HG02588 (cell line): ENCODE results near the gene AFAP1.
"Not testable (repeated sequence)": the region's sequence is repeated elsewhere in the genome, so short reads cannot be mapped to it uniquely, and the experiment has no call there.

ENCODE experiments used
- ATAC-seq: cut with Tn5 transposase; IDR thresholded peaks from one replicate; pipeline ENCODE4 v1.9.1; 2021; ENCODE audit warnings: mild to moderate bottlenecking, moderate library complexity; ENCODE audit not compliant: unreplicated experiment

AFAP1 gene

DNA sequence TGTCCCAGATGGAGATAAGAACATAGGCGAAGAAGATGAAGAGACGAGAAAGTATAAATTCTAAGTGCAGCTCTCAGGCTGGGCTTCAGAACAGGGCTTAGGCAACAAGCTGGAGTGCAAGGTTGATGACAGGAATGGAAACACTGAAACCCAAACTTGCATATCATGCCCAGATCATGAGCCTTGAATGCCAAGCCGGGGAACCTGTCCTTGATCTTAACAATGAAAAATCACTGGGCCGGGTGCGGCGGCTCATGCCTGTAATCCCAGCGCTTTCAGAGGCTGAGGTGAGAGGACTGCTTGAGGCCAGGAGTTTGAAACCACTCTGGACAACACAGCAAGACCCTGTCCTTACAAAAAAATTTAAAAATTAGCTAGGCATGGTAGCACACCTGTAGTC is 17.2 kb downstream of the AFAP1 start:
- ATAC-seq: no peak

DNA sequence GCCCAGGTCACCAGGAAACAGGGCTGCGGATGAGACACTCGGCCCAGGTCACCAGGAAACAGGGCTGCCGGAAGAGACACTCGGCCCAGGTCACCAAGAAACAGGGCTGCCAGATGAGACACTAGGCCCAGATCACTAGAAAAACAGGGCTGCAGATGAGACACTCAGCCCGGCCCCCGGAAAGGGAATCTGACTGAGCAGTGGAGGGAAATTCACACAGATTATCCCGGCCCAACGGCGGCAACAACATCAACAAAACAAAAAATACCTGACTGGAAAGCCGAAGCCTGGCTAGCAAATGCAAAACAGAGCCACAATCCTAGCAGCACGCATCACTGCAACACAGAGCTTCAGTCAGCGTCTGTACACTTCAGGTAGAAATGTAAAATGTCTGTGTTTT is 20.7 kb downstream of the AFAP1 start:
- ATAC-seq: no peak

DNA sequence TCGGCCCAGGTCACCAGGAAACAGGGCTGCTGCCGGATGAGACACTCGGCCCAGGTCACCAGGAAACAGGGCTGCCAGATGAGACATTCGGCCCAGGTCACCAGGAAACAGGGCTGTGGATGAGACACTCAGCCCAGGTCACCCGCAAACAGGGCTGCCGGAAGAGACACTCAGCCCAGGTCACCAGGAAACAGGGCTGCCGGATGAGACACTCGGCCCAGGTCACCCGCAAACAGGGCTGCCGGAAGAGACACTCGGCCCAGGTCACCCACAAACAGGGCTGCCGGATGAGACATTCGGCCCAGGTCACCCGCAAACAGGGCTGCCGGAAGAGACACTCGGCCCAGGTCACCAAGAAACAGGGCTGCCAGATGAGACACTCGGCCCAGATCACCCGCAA is 21.5 kb downstream of the AFAP1 start:
- not testable (repeated sequence) for ATAC-seq

DNA sequence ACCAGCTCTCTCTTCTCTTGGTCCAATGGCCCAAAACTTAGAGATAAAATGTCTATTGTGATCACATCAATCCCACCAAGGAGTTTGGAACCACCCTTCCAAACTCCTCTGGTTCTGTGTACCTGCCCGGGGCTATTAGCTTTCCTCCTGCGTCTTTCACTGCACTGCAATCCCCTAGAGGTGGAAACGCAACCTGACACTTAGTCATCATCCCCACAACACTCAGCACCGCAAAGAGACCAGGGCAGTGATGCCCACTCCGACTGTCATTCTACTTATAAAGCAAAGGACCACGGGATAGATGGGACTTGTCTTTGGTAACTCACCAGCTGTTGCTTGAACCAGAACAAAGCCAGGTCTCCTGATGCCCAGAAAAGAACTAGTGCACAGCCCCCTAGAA is 22.0 kb downstream of the AFAP1 start:
- no peak for ATAC-seq

DNA sequence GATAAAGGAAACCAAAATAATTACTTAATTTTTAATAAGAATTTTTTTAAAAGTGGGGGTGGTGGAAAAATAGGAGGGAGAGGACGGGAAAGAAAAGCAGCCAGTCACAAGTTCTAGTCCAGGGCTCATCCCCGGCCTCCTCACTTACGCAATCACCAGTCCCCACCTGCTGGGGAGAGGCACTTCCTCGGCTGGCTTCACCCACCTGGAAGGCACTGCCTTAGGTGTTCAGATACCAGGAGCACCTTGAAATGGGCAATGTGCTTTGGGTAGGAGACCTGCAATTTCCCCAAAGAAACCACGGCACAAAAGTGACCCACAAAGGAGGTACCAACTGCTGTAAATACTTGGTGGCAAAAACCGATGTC is 23.8 kb downstream of the AFAP1 start:
- ATAC-seq: no peak

DNA sequence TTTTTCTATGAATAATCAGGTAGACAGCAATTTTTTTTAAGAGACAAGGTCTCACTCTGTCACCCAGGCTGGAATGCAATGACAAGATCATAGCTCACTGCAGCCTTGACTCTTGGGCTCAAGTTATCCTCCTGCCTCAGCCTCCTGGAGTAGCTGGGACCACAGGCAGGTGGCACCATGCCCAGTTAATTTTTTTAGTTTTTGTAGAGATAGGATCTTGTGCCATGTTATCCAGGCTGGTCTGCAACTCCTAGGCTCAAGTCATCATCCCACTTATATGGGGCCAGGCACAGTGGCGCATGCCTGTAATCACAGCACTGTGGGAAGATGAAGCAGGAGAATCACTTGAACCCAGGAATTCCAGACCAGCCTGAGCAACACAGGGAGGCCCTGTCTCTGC is 26.8 kb downstream of the AFAP1 start:
- ATAC-seq: no peak

DNA sequence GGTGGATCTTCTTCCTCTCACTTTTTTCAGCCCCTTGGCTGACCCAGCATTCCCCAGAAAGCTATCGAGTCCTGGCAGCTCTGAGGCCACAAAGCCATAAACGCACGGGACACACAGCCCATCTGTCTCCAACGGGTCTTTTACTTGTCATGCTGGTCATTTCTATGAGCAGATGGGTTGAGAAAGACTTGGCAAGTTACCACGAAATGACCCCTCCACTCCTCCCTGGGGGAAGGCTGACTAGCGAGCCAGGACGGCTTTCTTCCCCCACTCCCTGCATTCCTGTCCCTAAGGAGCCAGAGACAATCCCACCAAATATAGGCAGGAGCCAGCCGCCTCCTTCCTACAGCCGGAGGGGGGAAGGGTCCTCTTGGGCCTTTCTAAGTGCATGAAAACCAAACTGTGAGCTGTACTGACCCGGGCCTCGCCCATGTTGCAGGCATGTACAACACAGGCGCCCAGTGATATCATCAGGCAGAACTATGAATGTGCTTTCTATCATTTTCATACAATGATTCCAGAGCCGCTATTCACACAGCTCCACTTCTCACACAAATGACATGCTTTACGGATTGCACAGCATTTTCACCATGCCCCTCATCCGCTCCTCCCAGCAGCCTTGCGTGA is 28.6 kb downstream of the AFAP1 start:
- ATAC-seq: no peak

DNA sequence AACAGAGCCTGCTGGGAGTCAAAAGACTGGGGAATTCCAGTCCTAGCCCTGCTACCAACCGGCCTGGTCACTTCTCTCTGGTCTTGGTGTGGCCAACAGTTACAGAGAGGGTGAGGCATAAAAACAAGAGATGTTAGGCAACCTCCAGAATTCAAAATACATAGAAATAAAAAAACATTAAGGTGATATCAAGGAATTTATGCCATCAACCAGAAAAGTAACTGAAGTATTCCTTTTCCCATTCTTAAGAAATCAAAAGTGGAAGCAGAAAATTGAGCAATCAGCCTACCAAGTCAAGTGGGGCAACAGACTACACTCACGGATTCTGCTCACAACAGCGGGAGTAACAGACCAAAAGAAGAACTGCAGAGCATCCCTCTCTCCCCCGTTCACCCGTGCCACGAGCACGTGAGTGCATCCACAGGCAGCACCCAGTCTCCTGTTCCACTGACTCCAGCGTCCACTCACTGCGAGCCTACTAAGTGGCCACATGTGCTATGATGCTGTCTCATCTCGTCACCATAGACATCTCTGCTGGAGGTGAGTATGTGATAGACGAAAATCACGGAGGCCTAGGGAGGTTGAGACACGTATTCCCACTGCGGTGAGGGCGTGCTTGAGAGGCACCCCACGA is 29.3 kb downstream of the AFAP1 start:
- ATAC-seq: no peak

DNA sequence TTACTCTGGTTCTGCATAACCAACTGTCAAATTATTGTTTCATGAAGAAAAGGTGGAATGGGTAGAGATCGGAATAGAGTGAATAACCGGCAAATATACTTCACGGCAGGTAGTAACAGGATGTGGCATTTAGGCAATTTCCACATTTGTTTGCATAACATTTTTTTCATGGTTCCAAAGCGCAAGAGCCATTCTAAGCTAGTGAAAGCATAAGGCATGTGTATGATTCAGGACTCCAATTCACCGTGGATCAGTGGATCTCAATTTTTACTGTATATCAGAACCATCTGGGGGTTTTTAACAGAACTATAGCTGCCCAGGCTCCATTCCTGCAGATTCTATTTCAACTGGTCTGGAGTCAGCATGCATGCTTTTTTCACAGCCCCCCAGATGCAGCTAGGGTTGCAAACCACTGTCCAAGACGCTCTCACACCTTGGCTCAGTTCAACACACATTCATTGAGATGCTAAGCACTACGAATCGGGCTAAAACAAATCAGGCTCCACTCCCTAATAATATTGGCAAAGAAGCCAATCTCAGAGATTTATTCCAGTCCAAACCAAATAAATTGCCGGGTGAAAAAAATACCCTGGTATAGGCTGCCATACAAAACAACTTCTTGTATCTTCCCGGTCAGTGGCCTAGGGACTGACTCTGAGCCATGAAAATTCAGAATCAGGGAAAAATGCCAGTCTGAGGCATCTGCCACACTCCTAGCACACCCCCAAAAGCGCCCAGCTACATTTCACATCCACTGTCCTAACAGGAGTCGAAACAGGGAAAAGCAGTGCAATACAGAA is 30.0 kb downstream of the AFAP1 start:
- ATAC-seq: no peak

DNA sequence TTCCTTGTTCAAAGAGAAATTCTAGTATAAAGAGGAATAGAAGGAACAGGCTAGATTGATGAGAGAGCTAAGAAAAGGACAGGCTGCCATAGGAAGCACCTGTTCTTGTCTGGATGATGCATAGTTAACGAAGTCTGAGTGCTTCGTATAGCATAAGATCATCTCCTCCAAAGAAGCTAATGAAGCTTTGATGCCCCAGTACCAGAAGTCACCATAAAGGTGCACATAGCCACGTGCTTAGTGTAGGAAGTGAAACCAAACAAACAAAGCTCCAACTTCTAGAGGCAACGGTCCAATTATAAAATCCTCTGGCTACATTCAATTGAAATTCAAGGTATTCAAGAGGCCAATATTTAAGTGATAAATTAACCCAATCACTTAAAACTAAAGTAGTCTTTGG is 31.0 kb downstream of the AFAP1 start:
- ATAC-seq: no peak

DNA sequence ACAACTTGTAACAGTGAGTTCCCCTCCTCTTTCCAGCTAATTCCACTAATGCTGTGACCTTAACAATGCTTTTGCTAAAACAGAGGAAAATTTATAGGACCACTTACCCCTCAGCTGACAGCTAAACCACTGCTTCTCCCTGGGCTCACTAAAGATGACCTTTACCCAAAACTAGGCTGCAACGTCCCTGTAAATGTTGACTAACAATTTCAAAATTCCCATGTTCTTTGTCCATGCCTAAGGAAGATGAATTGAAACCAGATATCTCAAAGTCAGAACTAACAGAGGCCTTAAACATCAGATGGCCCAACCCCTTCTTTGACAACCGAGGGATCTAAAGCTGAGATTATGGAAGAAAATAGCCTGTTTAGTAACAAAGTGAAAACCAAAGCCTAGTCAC is 32.5 kb downstream of the AFAP1 start:
- ATAC-seq: no peak

DNA sequence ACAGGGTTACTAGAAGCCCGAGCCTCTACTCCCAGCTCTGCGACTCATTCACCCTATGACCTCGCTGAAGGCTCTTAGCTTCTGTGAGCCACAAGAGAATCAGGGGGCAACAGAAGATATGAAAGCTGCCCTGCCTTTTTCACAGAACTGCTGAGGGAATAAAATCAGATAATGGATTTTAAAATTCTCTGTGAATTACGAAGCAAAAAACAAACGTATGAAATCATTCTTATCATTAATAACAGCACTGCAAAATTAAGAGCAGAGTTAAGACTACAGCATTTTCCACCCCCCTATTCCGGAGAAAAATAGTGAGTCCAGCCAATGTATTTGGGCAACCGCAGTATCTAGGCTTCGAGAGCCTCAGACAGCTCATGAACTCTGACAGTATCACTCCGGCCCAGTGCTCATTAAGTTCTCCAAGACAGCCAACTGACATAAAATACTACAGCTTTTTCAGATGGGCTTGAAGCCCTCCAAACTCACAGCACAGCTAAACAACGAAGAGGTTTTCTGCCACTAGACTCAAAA is 33.4 kb downstream of the AFAP1 start:
- ATAC-seq: no peak

DNA sequence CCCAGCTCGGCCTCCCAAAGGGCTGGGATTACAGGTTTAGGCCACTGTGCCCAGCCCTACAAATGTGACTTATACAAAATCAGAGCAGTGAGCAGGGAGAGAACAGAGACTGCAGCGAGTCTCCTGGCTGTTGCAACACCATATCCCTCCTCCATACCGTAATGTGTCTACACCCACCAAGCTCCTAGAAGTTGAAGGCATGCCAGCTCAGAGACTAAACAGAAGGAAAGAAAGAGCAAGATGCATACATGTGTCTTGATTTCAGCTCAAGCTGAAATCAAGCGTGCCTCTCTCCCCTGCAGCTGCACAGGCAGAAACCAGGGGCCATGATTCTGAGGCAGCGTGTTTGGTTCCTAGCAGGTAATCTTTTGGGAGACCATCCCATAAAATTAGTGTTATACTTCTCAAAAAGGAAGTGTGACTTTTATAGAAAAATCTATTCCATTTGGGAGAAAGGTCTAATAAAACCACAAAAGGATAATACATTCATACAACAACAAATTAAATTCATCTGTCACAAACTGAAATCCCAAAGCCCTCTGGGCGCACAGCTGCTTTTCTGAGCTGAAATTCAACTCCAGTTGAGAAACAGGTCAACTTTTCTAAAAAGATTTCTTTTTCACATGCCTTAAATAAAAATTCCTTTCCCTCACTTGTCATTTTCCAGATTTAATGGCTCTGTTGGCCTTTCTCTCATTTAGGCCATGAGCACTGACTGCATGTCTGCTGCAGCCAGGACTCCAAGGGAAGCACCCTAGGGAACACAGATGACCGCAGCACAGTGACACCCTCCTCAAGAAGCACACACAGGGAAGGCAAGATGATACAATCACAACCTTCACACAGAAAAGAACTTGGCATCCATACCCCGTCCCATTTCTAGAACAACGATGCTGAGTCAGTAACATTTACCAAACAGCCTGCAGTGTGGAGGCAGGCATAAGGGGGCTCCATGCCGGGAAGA is 34.4 kb downstream of the AFAP1 start:
- ATAC-seq: no peak

DNA sequence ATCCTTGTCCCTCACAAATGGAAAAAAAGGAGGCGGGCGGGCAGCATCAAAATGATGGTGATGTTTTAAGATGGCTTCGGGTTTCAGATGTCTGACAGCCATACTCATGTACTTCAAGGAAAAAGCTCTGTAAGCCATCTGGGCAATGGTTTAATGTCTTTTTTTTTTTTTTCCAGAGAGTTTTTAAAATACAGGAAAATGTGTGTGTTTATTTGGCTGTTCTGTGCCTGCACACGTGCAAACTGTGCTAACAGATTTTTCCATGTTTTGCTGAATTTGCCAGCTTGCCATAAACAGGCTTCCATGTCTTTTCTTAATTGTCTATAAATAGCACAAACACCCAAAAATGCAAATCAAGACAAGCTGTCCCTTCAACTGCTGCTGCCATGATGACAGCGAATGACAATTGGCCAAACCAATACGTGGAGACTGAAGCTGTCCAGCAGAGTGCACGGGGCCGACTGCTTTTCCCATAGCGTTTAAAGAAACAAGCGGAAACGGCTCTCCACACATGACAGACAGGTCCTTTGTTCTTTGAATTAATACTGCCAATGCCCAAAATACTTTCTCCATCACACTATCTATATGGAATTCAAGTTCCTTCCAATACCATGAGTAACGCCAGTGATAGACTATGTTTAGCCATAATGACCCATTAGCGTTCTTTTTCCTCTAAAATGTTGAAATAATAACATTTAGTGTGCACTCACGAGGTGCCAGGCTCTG is 35.7 kb downstream of the AFAP1 start:
- no peak for ATAC-seq

DNA sequence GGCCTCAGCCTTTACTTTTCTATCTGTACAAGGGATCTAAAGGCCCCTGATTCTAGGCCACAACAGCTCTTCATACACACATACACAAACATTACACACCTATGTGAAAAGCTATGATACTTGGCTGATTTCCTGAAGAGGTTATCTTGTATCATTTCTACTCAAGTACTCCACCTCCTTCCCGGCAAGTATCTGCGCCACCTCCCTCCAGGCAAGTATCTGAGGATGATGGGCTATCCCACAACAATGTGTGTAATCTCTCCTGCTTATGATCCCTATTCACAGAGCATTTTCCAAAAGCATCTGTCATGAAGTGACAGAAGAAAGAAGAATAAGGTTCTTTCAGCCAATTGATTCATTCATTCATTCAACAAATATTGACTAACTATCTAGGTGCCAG is 36.8 kb downstream of the AFAP1 start:
- ATAC-seq: no peak

DNA sequence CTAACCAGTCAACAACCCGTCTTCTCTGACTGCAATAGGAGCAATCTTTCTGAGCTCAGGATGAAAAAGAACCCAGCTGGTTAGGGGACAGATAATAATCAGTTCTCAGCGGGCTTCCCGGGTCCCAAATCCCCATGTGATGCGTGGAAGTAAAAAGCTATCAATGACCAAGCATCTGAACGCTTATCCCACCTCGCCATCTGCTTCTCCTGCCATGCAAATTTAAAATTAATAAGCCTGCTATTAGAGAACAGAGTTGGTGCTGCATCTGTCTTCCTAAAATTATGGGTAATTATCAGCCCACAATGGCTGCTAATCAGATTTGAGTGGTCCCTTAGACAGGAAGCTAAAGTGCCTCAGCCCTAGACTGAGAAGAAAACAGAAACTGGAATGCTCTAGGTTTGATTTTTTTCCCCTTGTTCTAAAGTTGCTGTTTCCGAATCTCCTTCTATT is 37.5 kb downstream of the AFAP1 start:
- no peak for ATAC-seq

DNA sequence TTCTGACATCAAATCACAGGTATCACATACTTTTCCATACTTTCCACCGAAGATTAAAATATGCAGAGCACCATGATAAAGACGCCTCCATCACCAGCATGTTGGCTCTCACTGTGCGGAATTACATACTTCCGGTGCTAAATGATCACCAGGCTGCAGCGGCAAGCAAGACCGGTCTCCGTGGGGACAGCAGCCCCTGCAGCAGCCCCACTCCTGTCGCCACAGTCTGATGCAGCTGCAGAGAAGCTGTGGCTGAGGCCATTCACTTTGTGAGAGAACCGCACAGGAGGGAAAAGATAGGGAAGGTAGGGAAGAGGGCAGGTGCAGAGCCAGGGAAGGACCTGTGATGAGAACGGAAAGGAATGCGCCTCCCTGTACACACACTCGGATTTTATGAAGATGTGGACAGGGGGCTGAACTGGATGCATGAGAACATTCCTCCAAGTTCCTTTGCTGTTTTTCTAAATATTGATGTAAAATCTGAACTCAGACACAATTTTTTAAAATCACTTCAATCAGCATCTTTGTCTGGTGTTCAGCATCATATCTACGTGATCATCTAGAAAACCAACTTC is 38.3 kb downstream of the AFAP1 start:
- ATAC-seq: no peak

DNA sequence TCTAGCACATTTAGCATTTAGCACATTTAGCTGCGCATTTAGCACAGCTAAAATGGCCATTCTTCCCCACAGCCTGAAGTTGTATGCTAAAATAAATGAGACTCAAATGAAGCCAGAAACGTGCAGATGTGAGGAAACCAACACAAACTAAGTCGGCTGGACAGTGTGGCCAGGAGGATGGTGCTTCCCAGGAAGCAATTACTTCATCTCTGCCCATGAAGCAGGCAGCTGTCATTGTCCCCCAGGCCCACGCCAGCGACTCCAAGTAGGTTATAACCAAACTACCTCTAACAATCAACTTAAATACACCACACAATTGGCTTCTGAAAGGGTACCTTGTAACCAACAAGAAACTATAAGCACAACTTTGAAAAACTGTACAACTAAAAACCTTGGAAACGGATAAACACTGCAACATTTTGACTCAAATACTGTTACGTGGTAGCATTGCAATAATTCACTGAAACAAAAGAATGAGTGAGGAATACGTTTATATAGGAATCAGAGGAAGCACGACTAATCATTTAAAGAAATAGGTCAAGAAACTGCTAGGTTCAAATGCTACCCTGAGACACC is 39.2 kb downstream of the AFAP1 start:
- no peak for ATAC-seq

DNA sequence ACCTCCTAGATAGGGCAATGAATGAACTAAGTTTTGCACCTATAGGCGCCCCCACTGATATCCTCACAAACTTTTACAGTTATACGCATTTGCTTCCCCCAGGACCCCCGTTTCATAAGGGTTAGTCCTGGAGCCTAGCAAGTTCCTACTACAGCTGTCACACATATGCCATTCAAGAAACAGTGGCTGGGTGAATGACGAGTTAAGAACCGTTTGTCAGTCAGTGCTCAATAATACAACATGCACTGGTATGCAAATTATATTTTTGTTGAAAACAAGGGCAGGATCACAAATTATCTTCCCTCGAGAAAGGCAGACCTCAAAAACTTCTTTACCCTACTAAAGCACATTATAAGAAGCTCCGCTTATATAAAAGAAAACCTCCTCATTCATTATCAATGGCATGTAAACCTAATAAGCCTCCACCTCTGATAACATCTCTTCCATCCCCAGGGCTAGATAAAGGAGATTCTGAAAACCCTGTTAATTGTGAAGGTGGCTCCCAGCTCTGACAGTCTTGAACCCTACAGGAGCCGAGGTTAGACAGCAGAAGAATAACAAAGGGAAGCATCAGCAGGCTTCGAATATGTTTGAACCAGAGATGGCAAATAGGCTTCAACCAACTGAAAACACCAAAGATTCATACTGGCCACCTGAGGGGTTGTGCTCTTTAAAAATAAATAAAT is 40.3 kb downstream of the AFAP1 start:
- ATAC-seq: no peak
